ENCODE data around the gene HSF2. TPM values are rescaled to one million over a fixed set of nuclear protein-coding genes. Genes with fewer than 3 reads are reported as not detected.
A peak's percentile ranks its signal among the peaks of the same experiment; 100 is the strongest.

Gene HSF2
- total and polyA plus RNA-seq, 2 of the 13 experiments (the other 11 are each of a cell fraction or from before 2014, with no cell fraction given): 24.8 to 26.4 TPM

- TF ChIP-seq, protein P1, sequence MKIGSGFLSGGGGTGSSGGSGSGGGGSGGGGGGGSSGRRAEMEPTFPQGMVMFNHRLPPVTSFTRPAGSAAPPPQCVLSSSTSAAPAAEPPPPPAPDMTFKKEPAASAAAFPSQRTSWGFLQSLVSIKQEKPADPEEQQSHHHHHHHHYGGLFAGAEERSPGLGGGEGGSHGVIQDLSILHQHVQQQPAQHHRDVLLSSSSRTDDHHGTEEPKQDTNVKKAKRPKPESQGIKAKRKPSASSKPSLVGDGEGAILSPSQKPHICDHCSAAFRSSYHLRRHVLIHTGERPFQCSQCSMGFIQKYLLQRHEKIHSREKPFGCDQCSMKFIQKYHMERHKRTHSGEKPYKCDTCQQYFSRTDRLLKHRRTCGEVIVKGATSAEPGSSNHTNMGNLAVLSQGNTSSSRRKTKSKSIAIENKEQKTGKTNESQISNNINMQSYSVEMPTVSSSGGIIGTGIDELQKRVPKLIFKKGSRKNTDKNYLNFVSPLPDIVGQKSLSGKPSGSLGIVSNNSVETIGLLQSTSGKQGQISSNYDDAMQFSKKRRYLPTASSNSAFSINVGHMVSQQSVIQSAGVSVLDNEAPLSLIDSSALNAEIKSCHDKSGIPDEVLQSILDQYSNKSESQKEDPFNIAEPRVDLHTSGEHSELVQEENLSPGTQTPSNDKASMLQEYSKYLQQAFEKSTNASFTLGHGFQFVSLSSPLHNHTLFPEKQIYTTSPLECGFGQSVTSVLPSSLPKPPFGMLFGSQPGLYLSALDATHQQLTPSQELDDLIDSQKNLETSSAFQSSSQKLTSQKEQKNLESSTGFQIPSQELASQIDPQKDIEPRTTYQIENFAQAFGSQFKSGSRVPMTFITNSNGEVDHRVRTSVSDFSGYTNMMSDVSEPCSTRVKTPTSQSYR (CRISPR knock-in tag; IDR thresholded peaks at IDR 0.05; ENCODE audit: borderline replicate concordance): no peak
- TF ChIP-seq ZNF616 (CRISPR knock-in tag; IDR thresholded peaks at IDR 0.05; ENCODE audit: low read depth): no peak
- TF ChIP-seq ZNF333 (CRISPR knock-in tag; IDR thresholded peaks at IDR 0.05; ENCODE audit: borderline replicate concordance): no peak
- TF ChIP-seq REST (IDR thresholded peaks at IDR 0.05; ENCODE audit: borderline replicate concordance in 1 of 2, low read depth in 1 of 2, low read length in 2 of 2): 0 out of 4 replicates have a peak, but pooled peaks of 1 of the 2 experiments have one; percentile 4
- no peak for TF ChIP-seq ZNF577 (CRISPR knock-in tag; IDR thresholded peaks at IDR 0.05; ENCODE audit: borderline replicate concordance, low read depth)
- no peak for TF ChIP-seq ZNF143 (CRISPR knock-in tag; IDR thresholded peaks at IDR 0.05)
Observed at GRCh38 chr6:122399055-122399347, 451 bp upstream of the HSF2 start (continued).
